Astrocyte (in vitro differentiated cells and primary cell): ENCODE results near the gene ADAMTS19.

Source experiments
- CTCF ChIP-seq: IDR thresholded peaks from 2 replicates; pipeline ENCODE4 v1.5.1; 2011; ENCODE audit warnings: low read depth, mild to moderate bottlenecking, inconsistent platforms, low read length, moderate library complexity; ENCODE audit not compliant: insufficient read depth
- EZH2 ChIP-seq: IDR thresholded peaks from 2 replicates; pipeline ENCODE4 v1.6.1; 2012; ENCODE audit warnings: mild to moderate bottlenecking, low read length, inconsistent platforms; ENCODE audit not compliant: insufficient read depth

GRCh38 chr5:129593525-129593924, 133.4 kb downstream of the ADAMTS19 start:
- TF ChIP-seq CTCF (no peak), EZH2 (no peak)
